H7 (cell line): ENCODE measurements around the gene FOXA3. TPM values are rescaled to one million over a fixed set of nuclear protein-coding genes. Genes with fewer than 3 reads are reported as not detected.
A peak's percentile ranks its signal among the peaks of the same experiment; 100 is the strongest.
"Not testable (repeated sequence)": the region's sequence is repeated elsewhere in the genome, so short reads cannot be mapped to it uniquely, and the experiment has no call there.

Source experiments
- DNase-seq: peaks from one replicate; pipeline ENCODE4 v3.0.0; 2012
- H3K27me3 ChIP-seq: 2 replicates; pipeline ENCODE4 v1.6.0; 2011; ENCODE audit warnings: mild to moderate bottlenecking, low read length; ENCODE audit not compliant: control insufficient read depth, insufficient read depth
- H3K36me3 ChIP-seq: replicated peaks from 2 replicates; pipeline ENCODE4 v1.5.1; 2011; ENCODE audit warnings: low read length; ENCODE audit not compliant: control insufficient read depth, insufficient read depth
- H3K4me3 ChIP-seq: 2 replicates; pipeline ENCODE4 v1.5.1; 2011; ENCODE audit warnings: low read depth, mild to moderate bottlenecking, control low read depth, low read length, moderate library complexity; ENCODE audit not compliant: insufficient read depth
- total RNA-seq: library from RNA; depleted of rRNA; stranded (reverse); fragments of >200 nt; shearing (Covaris generic); gene quantifications from 2 replicates; pipeline ENCODE4 v1.2.3, GENCODE V29; 2014

FOXA3 gene
- total RNA-seq, 1 experiment from 2014 or later = 15.1 TPM

GRCh38 chr19:45885556-45886426 lies 21.7 kb downstream of the FOXA3 start, which contains the start of gene IRF2BP1:
Gene IRF2BP1, minus strand, starts transcription at chr19:45886141. Its CDS starts 367 bp downstream, at chr19:45885774.
- DNase-seq = peak; percentile 96
- Histone ChIP-seq H3K27me3 (no peaks in the 10 kb centered on the region), H3K36me3 (no peaks in the 10 kb centered on the region), H3K4me3 (peak within 1 kb of the TSS; percentile 79)

GRCh38 chr19:45886427-45887199 lies 22.5 kb downstream of the FOXA3 start:
- Histone ChIP-seq H3K27me3 (no peaks in the 10 kb centered on the region), H3K4me3 (peak overlapping the region; percentile 79), H3K36me3 (no peaks in the 10 kb centered on the region)
- peak; percentile 96 for DNase-seq

- DNase-seq = no peak
Observed at GRCh38 chr19:45887200-45887710, 23.1 kb downstream of the FOXA3 start.

GRCh38 chr19:45889210-45889885 lies 25.2 kb downstream of the FOXA3 start:
- Histone ChIP-seq H3K27me3 (no peaks in the 10 kb centered on the region), H3K36me3 (no peaks in the 10 kb centered on the region), H3K4me3 (no peak overlapping the region)
- no peak for DNase-seq

More at GRCh38 chr19:45887200-45887710, 23.1 kb downstream of the FOXA3 start:
- Histone ChIP-seq H3K4me3 (peak overlapping the region; percentile 79), H3K27me3 (no peaks in the 10 kb centered on the region), H3K36me3 (no peaks in the 10 kb centered on the region)

- Histone ChIP-seq H3K27me3 (no peaks in the 10 kb centered on the region), H3K36me3 (no peaks in the 10 kb centered on the region), H3K4me3 (no peak overlapping the region)
- peak; percentile 62 for DNase-seq
Observed at GRCh38 chr19:45890877-45891276, 26.8 kb downstream of the FOXA3 start.

- peaks cover 2% of the 10 kb centered on the region; the same call in 1 of the 2 replicates for H3K27me3 ChIP-seq
- DNase-seq = no peak
- no peak overlapping the region for H3K4me3 ChIP-seq
- H3K36me3 ChIP-seq = no peaks in the 10 kb centered on the region; the same call in 1 of the 2 replicates
Observed at GRCh38 chr19:45895519-45895972, 31.4 kb downstream of the FOXA3 start.

GRCh38 chr19:45895983-45896599 lies 32.0 kb downstream of the FOXA3 start:
- H3K4me3 ChIP-seq, H3K36me3 ChIP-seq, DNase-seq: not testable (repeated sequence)

GRCh38 chr19:45897261-45897812 lies 33.2 kb downstream of the FOXA3 start:
- DNase-seq = no peak
- Histone ChIP-seq H3K27me3 (peaks cover 15% of the 10 kb centered on the region), H3K36me3 (no peaks in the 10 kb centered on the region; the same call in 1 of the 2 replicates)

More at GRCh38 chr19:45895983-45896599, 32.0 kb downstream of the FOXA3 start:
- not testable (repeated sequence) for H3K27me3 ChIP-seq

GRCh38 chr19:45899253-45899652 lies 35.1 kb downstream of the FOXA3 start:
- Histone ChIP-seq H3K36me3 (no peaks in the 10 kb centered on the region; the same call in 1 of the 2 replicates), H3K4me3 (no peak overlapping the region), H3K27me3 (peaks cover 15% of the 10 kb centered on the region)
- DNase-seq = no peak

More at GRCh38 chr19:45897261-45897812, 33.2 kb downstream of the FOXA3 start:
- no peak overlapping the region for H3K4me3 ChIP-seq

- Histone ChIP-seq H3K36me3 (no peaks in the 10 kb centered on the region; the same call in 1 of the 2 replicates), H3K4me3 (no peak overlapping the region), H3K27me3 (peaks cover 15% of the 10 kb centered on the region)
- no peak for DNase-seq
Observed at GRCh38 chr19:45899919-45900589, 35.9 kb downstream of the FOXA3 start.

GRCh38 chr19:45900738-45901431 lies 36.8 kb downstream of the FOXA3 start:
- no peaks in the 10 kb centered on the region; the same call in 1 of the 2 replicates for H3K36me3 ChIP-seq
- peak; percentile 73 for DNase-seq
- H3K4me3 ChIP-seq = peak overlapping the region; percentile 50
- peaks cover 15% of the 10 kb centered on the region for H3K27me3 ChIP-seq

GRCh38 chr19:45901432-45901911 lies 37.3 kb downstream of the FOXA3 start:
- DNase-seq = peak; percentile 81
- H3K27me3 ChIP-seq = peaks cover 15% of the 10 kb centered on the region
- no peaks in the 10 kb centered on the region; the same call in 1 of the 2 replicates for H3K36me3 ChIP-seq

More at GRCh38 chr19:45901432-45901911, 37.3 kb downstream of the FOXA3 start:
- H3K4me3 ChIP-seq = peak overlapping the region; percentile 50
